HepG2 (cell line): Measurements from ENCODE around the gene TXN2. TPM values are rescaled to one million over a fixed set of nuclear protein-coding genes. Genes with fewer than 3 reads are reported as not detected.
A peak's percentile ranks its signal among the peaks of the same experiment; 100 is the strongest.

Experiments
- CBFB ChIP-seq: sonication (generic); formaldehyde crosslinking; IDR thresholded peaks from 2 replicates; pipeline ENCODE4 v1.4.0; 2020; ENCODE audit warnings: missing genetic modification reagents
- DZIP1 ChIP-seq: sonication (generic); formaldehyde crosslinking; IDR thresholded peaks from 2 replicates; pipeline ENCODE4 v1.5.0; 2020; ENCODE audit warnings: mild to moderate bottlenecking, missing genetic modification reagents
- FOSL2 ChIP-seq: sonication (generic); formaldehyde crosslinking; IDR thresholded peaks from 2 replicates; pipeline ENCODE4 v1.4.0; 2020; ENCODE audit warnings: missing genetic modification reagents
- FOXA3 ChIP-seq: IDR thresholded peaks from 2 replicates; pipeline ENCODE4 v1.6.1; 2016; ENCODE audit warnings: missing genetic modification reagents, missing compliant biosample characterization
- IRF2 ChIP-seq: IDR thresholded peaks from 2 replicates; pipeline ENCODE4 v1.6.1; 2018; ENCODE audit warnings: missing genetic modification reagents, missing compliant biosample characterization
- KDM1A ChIP-seq: IDR thresholded peaks from 2 replicates; pipeline ENCODE4 v1.6.1; 2016; ENCODE audit warnings: missing compliant biosample characterization
- KDM4B ChIP-seq: sonication (generic); formaldehyde crosslinking; IDR thresholded peaks from 2 replicates; pipeline ENCODE4 v1.4.0; 2020; ENCODE audit warnings: missing genetic modification reagents
- PATZ1 ChIP-seq: sonication (generic); formaldehyde crosslinking; IDR thresholded peaks from 2 replicates; pipeline ENCODE4 v1.4.0; 2020; ENCODE audit warnings: missing genetic modification reagents
- STAG1 ChIP-seq: sonication (generic); formaldehyde crosslinking; IDR thresholded peaks from 2 replicates; pipeline ENCODE4 v1.4.0; 2020; ENCODE audit warnings: missing genetic modification reagents
- ZFX ChIP-seq: sonication (generic); formaldehyde crosslinking; IDR thresholded peaks from 2 replicates; pipeline ENCODE4 v1.4.0; 2020; ENCODE audit warnings: mild to moderate bottlenecking, low read depth, missing genetic modification reagents, moderate library complexity
- ZGPAT ChIP-seq: IDR thresholded peaks from 2 replicates; pipeline ENCODE4 v1.6.1; 2016; ENCODE audit warnings: mild to moderate bottlenecking
- ZNF18 ChIP-seq: sonication (generic); formaldehyde crosslinking; IDR thresholded peaks from 2 replicates; pipeline ENCODE4 v1.8.0; 2022; ENCODE audit warnings: mild to moderate bottlenecking, missing genetic modification reagents; ENCODE audit not compliant: insufficient replicate concordance
- ZNF331 ChIP-seq: sonication (generic); formaldehyde crosslinking; IDR thresholded peaks from 2 replicates; pipeline ENCODE4 v1.4.0; 2020; ENCODE audit warnings: missing genetic modification reagents
- ZNF501 ChIP-seq: sonication (generic); formaldehyde crosslinking; IDR thresholded peaks from 2 replicates; pipeline ENCODE4 v1.5.1; 2020; ENCODE audit warnings: mild to moderate bottlenecking, moderate library complexity, missing genetic modification reagents
- ZNF598 ChIP-seq: sonication (generic); formaldehyde crosslinking; IDR thresholded peaks from 2 replicates; pipeline ENCODE4 v1.5.1; 2020; ENCODE audit warnings: mild to moderate bottlenecking, missing genetic modification reagents, borderline replicate concordance
- ZNF615 ChIP-seq: sonication (generic); formaldehyde crosslinking; IDR thresholded peaks from 2 replicates; pipeline ENCODE4 v1.5.0; 2020; ENCODE audit warnings: mild to moderate bottlenecking, missing genetic modification reagents, borderline replicate concordance
- ZNF687 ChIP-seq: sonication (generic); formaldehyde crosslinking; IDR thresholded peaks from 2 replicates; pipeline ENCODE4 v1.5.1; 2020; ENCODE audit warnings: mild to moderate bottlenecking, missing genetic modification reagents, moderate library complexity
- polyA plus RNA-seq, 8 experiments: library from polyadenylated mRNA; depleted of rRNA in 3 of 8; stranded (reverse) in 7 of 8; unstranded in 1 of 8; fragments of >200 nt; fragmentation: Illumina TruSeq in 4 of 8; extraction: Trizol in 4 of 8; gene quantifications; 2 replicates each; pipeline versions ENCODE4 v1.2.1 to v1.2.3, GENCODE V29; 2011 to 2016; ENCODE audit warnings: low read depth in 4 of 8, missing spikeins in 1 of 8, mixed read lengths in 1 of 8; ENCODE audit not compliant: insufficient read depth in 1 of 8
- total RNA-seq, 5 experiments: library from RNA; depleted of rRNA; stranded (reverse); fragments of >200 nt; fragmentation: Illumina TruSeq; extraction: Trizol; gene quantifications; 2 replicates each; pipeline ENCODE4 v1.2.3, GENCODE V29; 2016; ENCODE audit warnings: low read depth in 1 of 5

The TXN2 gene
- total and polyA plus RNA-seq, 2 of the 13 experiments (the other 11 are each of a cell fraction or from before 2014, with no cell fraction given) = 41.4 to 109 TPM

GRCh38 chr22:36445158-36445668, 36.2 kb downstream of the TXN2 start (continued):
- peak; percentile 56; the same call in 1 of the 2 replicates for TF ChIP-seq KDM1A (CRISPR knock-in tag)
- 0 out of 2 replicates have a peak, but pooled peaks have one; percentile 27 for TF ChIP-seq STAG1 (CRISPR knock-in tag)
- TF ChIP-seq ZNF615 (CRISPR knock-in tag) = no peak
- TF ChIP-seq ZGPAT (CRISPR knock-in tag) = 0 out of 2 replicates have a peak, but pooled peaks have one; percentile 24
- 0 out of 2 replicates have a peak, but pooled peaks have one; percentile 20 for TF ChIP-seq CBFB (CRISPR knock-in tag)
- peak; percentile 37; the same call in 1 of the 2 replicates for TF ChIP-seq ZNF687
- peak; percentile 27 for TF ChIP-seq FOXA3 (CRISPR knock-in tag)
- 0 out of 2 replicates have a peak, but pooled peaks have one; percentile 19 for TF ChIP-seq ZFX (CRISPR knock-in tag)
- peak; percentile 62; the same call in 1 of the 2 replicates for TF ChIP-seq ZNF331
- 0 out of 2 replicates have a peak, but pooled peaks have one; percentile 50 for TF ChIP-seq PATZ1 (CRISPR knock-in tag)
- 0 out of 2 replicates have a peak, but pooled peaks have one; percentile 31 for TF ChIP-seq IRF2 (CRISPR knock-in tag)
- TF ChIP-seq FOSL2 (CRISPR knock-in tag) = 0 out of 2 replicates have a peak, but pooled peaks have one; percentile 18
- TF ChIP-seq ZNF18 (CRISPR knock-in tag) = no peak
- TF ChIP-seq ZNF501 (CRISPR knock-in tag) = peak; percentile 24; the same call in 1 of the 2 replicates
- TF ChIP-seq ZNF598 (CRISPR knock-in tag) = no peak
- TF ChIP-seq DZIP1 = no peak
- no peak for TF ChIP-seq KDM4B (CRISPR knock-in tag)
